ENCODE measurements around the gene RHBG.
A peak's percentile ranks its signal among the peaks of the same experiment; 100 is the strongest.

Gene RHBG

DNA sequence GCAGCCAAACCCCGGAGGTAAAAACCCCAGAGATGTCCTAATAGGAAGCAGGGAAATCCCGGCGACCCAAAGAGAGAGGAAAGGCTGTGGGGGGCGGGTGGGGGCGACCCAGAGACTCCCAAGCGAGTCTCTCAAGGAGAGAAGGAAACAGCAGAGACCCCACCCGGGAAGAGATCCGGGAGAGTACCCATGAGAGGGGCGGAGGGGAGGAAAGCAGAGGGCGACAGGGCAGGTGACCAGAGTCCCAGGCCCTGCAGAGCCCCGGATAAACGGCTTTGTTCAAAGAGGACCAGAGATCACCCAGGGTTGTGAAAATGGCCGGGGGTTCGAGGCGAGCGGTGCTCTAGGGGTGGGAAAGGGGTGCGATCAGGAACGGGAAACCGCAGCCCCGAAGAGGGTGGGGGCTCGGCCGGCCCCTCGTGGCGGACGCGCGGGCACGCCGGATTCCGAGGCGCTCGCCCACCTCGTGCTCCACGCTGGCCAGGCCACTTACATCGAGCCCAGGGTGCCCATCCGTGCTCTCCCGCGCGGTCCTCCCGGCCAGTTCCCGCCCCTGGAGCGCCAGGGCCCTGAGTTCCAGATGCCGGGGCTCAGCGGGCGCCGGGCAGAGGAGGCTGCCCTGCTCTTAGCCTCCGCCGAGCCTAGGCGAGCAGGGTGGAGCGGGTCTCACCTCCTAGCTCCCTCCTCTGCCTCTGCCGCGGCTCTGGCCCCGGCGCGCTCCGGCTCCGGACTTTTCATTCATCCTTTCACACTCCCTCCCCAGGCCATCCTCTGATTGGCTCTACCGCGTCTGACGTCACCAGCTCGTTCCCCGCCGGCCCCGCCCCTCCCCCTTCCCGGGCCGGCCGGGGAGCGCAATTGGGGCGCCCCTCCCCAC lies 52.3 kb downstream of the RHBG start:
- no peak overlapping the region for H2BK5ac ChIP-seq (ENCODE audit: low read depth, low read length, poor library complexity, severe bottlenecking)
- H3K9ac ChIP-seq (ENCODE audit: low read length), result no peak overlapping the region
- H3K9me3 ChIP-seq (ENCODE audit: control insufficient read depth, low read length), result no peaks in the 10 kb centered on the region
- H2BK120ac ChIP-seq (ENCODE audit: low read depth, low read length), result no peak overlapping the region
- H3K4me3 ChIP-seq (ENCODE audit: insufficient read depth in 1 of 2, low read depth in 1 of 2, low read length in 2 of 2), result no peak overlapping the region
- H2AK5ac ChIP-seq (ENCODE audit: low read length, severe bottlenecking), result no peak overlapping the region
- H3K79me1 ChIP-seq (replicated peaks; ENCODE audit: low read length, poor library complexity, severe bottlenecking), result no peaks in the 10 kb centered on the region
- H3K27me3 ChIP-seq (ENCODE audit: control insufficient read depth in 1 of 2, insufficient read depth in 1 of 2, low read length in 2 of 2), result peaks cover 96 to 100% of the 10 kb centered on the region in 2 experiments
- H3K18ac ChIP-seq (ENCODE audit: low read depth in 1 of 2, low read length in 2 of 2), result no peak overlapping the region
- no peak overlapping the region for H2AFZ ChIP-seq (ENCODE audit: low read depth, low read length)
- H3K4me1 ChIP-seq (ENCODE audit: control insufficient read depth, insufficient read depth, low read depth, low read length), result peaks cover 17% of the 10 kb centered on the region
- peak overlapping the region; percentile 41 for H3K4me2 ChIP-seq (ENCODE audit: low read length, poor library complexity, severe bottlenecking)
- H4K91ac ChIP-seq (ENCODE audit: low read length), result no peak overlapping the region
- 3% methylated on average over 62 of the region's 69 CpGs for WGBS
- no peak overlapping the region for H3K14ac ChIP-seq (ENCODE audit: low read length in 2 of 2)
- H3K23ac ChIP-seq (ENCODE audit: low read length in 2 of 2), result no peak overlapping the region
- no peak overlapping the region for H2BK12ac ChIP-seq (ENCODE audit: low read length in 2 of 2)
- peak; percentile 63 for DNase-seq
- no peak overlapping the region for H3K4ac ChIP-seq (ENCODE audit: low read depth in 1 of 2, low read length in 2 of 2)
- no peak overlapping the region for H3K27ac ChIP-seq (ENCODE audit: low read length, poor library complexity, severe bottlenecking)
- H3K36me3 ChIP-seq (ENCODE audit: control insufficient read depth in 1 of 2, insufficient read depth in 2 of 2, low read depth in 1 of 2, low read length in 2 of 2), result no peaks in the 10 kb centered on the region
- no peak overlapping the region for H2BK15ac ChIP-seq (ENCODE audit: low read depth, poor library complexity, severe bottlenecking)
- no peak overlapping the region for H4K8ac ChIP-seq (ENCODE audit: low read length)

DNA sequence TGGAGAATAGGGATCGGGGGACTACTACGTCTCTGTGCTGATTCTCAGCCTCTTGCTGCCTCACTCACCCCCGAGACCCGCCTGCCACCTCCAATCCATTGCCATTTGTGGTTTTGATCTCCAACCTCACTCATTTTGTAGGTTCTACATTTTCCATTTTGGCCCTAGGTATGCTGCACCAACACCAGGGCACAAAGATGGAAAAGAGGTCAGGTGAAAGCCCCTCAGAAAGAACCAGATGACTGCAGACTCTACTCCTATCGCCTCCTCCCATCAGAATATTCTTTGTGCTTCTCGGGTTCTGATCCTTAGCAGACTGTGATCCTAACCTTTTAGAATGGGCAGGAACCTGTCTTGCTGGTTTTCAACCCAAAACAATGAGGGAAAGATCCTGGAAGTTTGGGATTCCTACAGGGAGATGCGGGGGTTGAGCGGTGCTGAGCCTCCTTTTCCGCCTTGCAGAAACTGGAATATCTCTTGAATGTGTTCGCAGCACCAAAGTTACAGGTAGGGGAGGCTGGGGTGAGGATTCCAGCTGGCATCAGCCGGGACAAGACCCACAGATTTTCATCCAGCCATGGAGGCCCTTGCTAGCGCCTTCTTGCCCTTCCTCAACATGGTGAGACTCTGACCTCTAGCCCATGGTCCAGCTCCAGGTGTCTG lies 53.1 kb downstream of the RHBG start:
- H2BK120ac ChIP-seq (ENCODE audit: low read depth, low read length), result no peak overlapping the region
- no peak overlapping the region for H2BK5ac ChIP-seq (ENCODE audit: low read depth, low read length, poor library complexity, severe bottlenecking)
- H2AK5ac ChIP-seq (ENCODE audit: low read length, severe bottlenecking), result no peak overlapping the region
- peaks cover 96 to 100% of the 10 kb centered on the region in 2 experiments for H3K27me3 ChIP-seq (ENCODE audit: control insufficient read depth in 1 of 2, insufficient read depth in 1 of 2, low read length in 2 of 2)
- H3K18ac ChIP-seq (ENCODE audit: low read depth in 1 of 2, low read length in 2 of 2), result no peak overlapping the region
- no peak overlapping the region for H3K9ac ChIP-seq (ENCODE audit: low read length)
- H4K8ac ChIP-seq (ENCODE audit: low read length), result no peak overlapping the region
- no peaks in the 10 kb centered on the region for H3K9me3 ChIP-seq (ENCODE audit: control insufficient read depth, low read length)
- no peak overlapping the region for H3K4ac ChIP-seq (ENCODE audit: low read depth in 1 of 2, low read length in 2 of 2)
- H3K79me1 ChIP-seq (replicated peaks; ENCODE audit: low read length, poor library complexity, severe bottlenecking), result no peaks in the 10 kb centered on the region
- H3K23ac ChIP-seq (ENCODE audit: low read length in 2 of 2), result peak overlapping the region in 1 of 2 experiments; percentile 14
- no peak overlapping the region for H3K14ac ChIP-seq (ENCODE audit: low read length in 2 of 2)
- H3K4me3 ChIP-seq (ENCODE audit: insufficient read depth in 1 of 2, low read depth in 1 of 2, low read length in 2 of 2), result no peak overlapping the region
- no peak overlapping the region for H2BK15ac ChIP-seq (ENCODE audit: low read depth, poor library complexity, severe bottlenecking)
- no peak overlapping the region for H3K27ac ChIP-seq (ENCODE audit: low read length, poor library complexity, severe bottlenecking)
- peaks cover 17% of the 10 kb centered on the region for H3K4me1 ChIP-seq (ENCODE audit: control insufficient read depth, insufficient read depth, low read depth, low read length)
- H2BK12ac ChIP-seq (ENCODE audit: low read length in 2 of 2), result no peak overlapping the region
- H2AFZ ChIP-seq (ENCODE audit: low read depth, low read length), result no peak overlapping the region
- no peak for DNase-seq
- H3K4me2 ChIP-seq (ENCODE audit: low read length, poor library complexity, severe bottlenecking), result no peak overlapping the region
- 20% methylated on average over 11 of the region's 12 CpGs for WGBS
- no peaks in the 10 kb centered on the region for H3K36me3 ChIP-seq (ENCODE audit: control insufficient read depth in 1 of 2, insufficient read depth in 2 of 2, low read depth in 1 of 2, low read length in 2 of 2)
- H4K91ac ChIP-seq (ENCODE audit: low read length), result no peak overlapping the region

DNA sequence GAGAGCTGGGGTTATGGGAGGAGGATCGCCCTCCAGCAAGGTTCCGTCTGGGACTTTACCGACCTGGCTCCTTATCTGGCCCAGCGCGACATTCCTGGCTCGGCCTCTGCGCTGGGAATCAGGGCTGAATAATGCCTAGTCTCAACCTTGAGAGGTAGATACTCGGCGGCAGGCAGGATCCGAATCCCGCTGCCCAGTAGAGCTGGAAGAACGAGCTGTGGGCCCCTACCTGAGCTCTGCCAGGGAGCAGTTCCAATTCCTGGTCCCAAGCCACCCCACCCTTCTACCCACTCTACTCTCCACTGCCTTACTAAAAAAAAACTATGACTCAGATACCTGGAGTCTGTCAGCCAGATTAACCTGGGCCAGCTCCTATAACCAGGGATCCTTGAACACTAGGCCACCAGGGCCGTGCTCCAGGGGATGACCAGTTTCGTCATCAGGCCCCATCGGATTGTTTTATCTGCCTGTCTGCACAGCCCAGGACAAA lies 53.6 kb downstream of the RHBG start:
- Histone ChIP-seq H2BK120ac (ENCODE audit: low read depth, low read length) (no peak overlapping the region), H2AFZ (ENCODE audit: low read depth, low read length) (no peak overlapping the region), H3K4me1 (ENCODE audit: control insufficient read depth, insufficient read depth, low read depth, low read length) (peaks cover 17% of the 10 kb centered on the region), H3K18ac (ENCODE audit: low read depth in 1 of 2, low read length in 2 of 2) (no peak overlapping the region), H3K4me3 (ENCODE audit: insufficient read depth in 1 of 2, low read depth in 1 of 2, low read length in 2 of 2) (no peak overlapping the region), H3K27ac (ENCODE audit: low read length, poor library complexity, severe bottlenecking) (no peak overlapping the region), H2BK12ac (ENCODE audit: low read length in 2 of 2) (no peak overlapping the region), H3K27me3 (ENCODE audit: control insufficient read depth in 1 of 2, insufficient read depth in 1 of 2, low read length in 2 of 2) (peaks cover 95 to 100% of the 10 kb centered on the region in 2 experiments), H3K23ac (ENCODE audit: low read length in 2 of 2) (peak overlapping the region in 1 of 2 experiments; percentile 14), H3K4me2 (ENCODE audit: low read length, poor library complexity, severe bottlenecking) (no peak overlapping the region), H3K4ac (ENCODE audit: low read depth in 1 of 2, low read length in 2 of 2) (no peak overlapping the region), H2BK15ac (ENCODE audit: low read depth, poor library complexity, severe bottlenecking) (no peak overlapping the region), H4K8ac (ENCODE audit: low read length) (no peak overlapping the region), H2BK5ac (ENCODE audit: low read depth, low read length, poor library complexity, severe bottlenecking) (no peak overlapping the region), H2AK5ac (ENCODE audit: low read length, severe bottlenecking) (no peak overlapping the region), H3K14ac (ENCODE audit: low read length in 2 of 2) (no peak overlapping the region), H3K36me3 (ENCODE audit: control insufficient read depth in 1 of 2, insufficient read depth in 2 of 2, low read depth in 1 of 2, low read length in 2 of 2) (no peaks in the 10 kb centered on the region), H3K9me3 (ENCODE audit: control insufficient read depth, low read length) (no peaks in the 10 kb centered on the region), H4K91ac (ENCODE audit: low read length) (no peak overlapping the region), H3K9ac (ENCODE audit: low read length) (no peak overlapping the region), H3K79me1 (replicated peaks; ENCODE audit: low read length, poor library complexity, severe bottlenecking) (no peaks in the 10 kb centered on the region)
- DNase-seq, result no peak
- WGBS, result 15% methylated on average over 15 of the region's 15 CpGs
